HCT116 (cell line): ENCODE results near the gene LCLAT1. TPM values are rescaled to one million over a fixed set of nuclear protein-coding genes. Genes with fewer than 3 reads are reported as not detected.

Experiments
- ATAC-seq: fragments of 200-7000 bp; cut with Tn5 transposase; 2 replicates; pipeline ENCODE4 v1.9.1; 2020; ENCODE audit warnings: mild to moderate bottlenecking, moderate library complexity
- BruUV-seq: library from RNA; stranded (reverse); fragments of 400-500 nt; replicated peaks from 2 replicates; lab custom pipeline; 2021; lab: Mats Ljungman, UMichigan
- CTCF ChIA-PET: fragments of 300-600 bp; sonication (Branson Sonifier 250); formaldehyde crosslinking; loops from one replicate; lab custom pipeline; 2021; ENCODE audit warnings: antibody characterized with exemption; lab: Charles Lee
- POLR2A ChIA-PET: fragments of 300-600, 350-600 bp; sonication (Branson Sonifier 250); formaldehyde crosslinking; loops from one replicate; lab custom pipeline; 2021; ENCODE audit warnings: antibody characterized with exemption; lab: Charles Lee
- RAD21 ChIA-PET, 2 experiments: fragments of 300-600 bp; sonication (Branson Sonifier 250); formaldehyde crosslinking; loops; one replicate each; lab custom pipeline; 2023; ENCODE audit warnings: low total read pairs in 2 of 2; ENCODE audit not compliant: uncharacterized antibody in 2 of 2, unreplicated experiment in 2 of 2, low non-redundant PET in 1 of 2; lab: Charles Lee
- DNase-seq: peaks from one replicate; pipeline ENCODE4 v3.0.0-alpha.2; 2010; ENCODE audit warnings: low read depth, low spot score
- H2AFZ ChIP-seq: fragments of 200-600 bp; shearing (Covaris generic), sonication (generic); 2 replicates; pipeline ENCODE4 v1.6.1; 2017; ENCODE audit warnings: low read depth, mixed run types, mixed read lengths, antibody characterized with exemption, low read length; ENCODE audit not compliant: poor library complexity, severe bottlenecking
- H3K27ac ChIP-seq: 2 replicates; pipeline ENCODE4 v1.5.1; 2012; ENCODE audit warnings: low read depth, low read length
- H3K27me3 ChIP-seq: fragments of 200-600 bp; sonication (generic); 2 replicates; pipeline ENCODE4 v1.6.1; 2016; ENCODE audit warnings: mixed run types, low read length, mixed read lengths; ENCODE audit not compliant: insufficient read depth
- H3K36me3 ChIP-seq, 2 experiments: fragments of 200-500 bp in 1 of 2; fragments of 200-600 bp in 1 of 2; sonication (Bioruptor generic) in 1 of 2; sonication (generic) in 1 of 2; 2 replicates each; pipeline versions ENCODE4 v1.5.1 to v1.6.1; 2014 to 2016; ENCODE audit warnings: low read length in 2 of 2, inconsistent platforms in 1 of 2, mixed read lengths in 1 of 2, mixed run types in 1 of 2; ENCODE audit not compliant: insufficient read depth in 2 of 2, control insufficient read depth in 1 of 2
- H3K4me1 ChIP-seq, 2 experiments: fragments of 200-600 bp in 1 of 2; sonication (generic) in 1 of 2; 2 replicates each; pipeline versions ENCODE4 v1.5.1 to v1.6.1; 2012 to 2017; ENCODE audit warnings: low read length in 2 of 2, inconsistent platforms in 1 of 2, mild to moderate bottlenecking in 1 of 2, mixed read lengths in 1 of 2, mixed run types in 1 of 2, moderate library complexity in 1 of 2; ENCODE audit not compliant: insufficient read depth in 2 of 2, control insufficient read depth in 1 of 2
- H3K4me2 ChIP-seq: fragments of 200-600 bp; sonication (generic); 2 replicates; pipeline ENCODE4 v1.6.1; 2017; ENCODE audit warnings: mixed run types, low read length, mixed read lengths
- H3K4me3 ChIP-seq, 2 experiments: fragments of 200-600 bp in 1 of 2; sonication (generic) in 1 of 2; replicated peaks in 1 of 2; 2 replicates each; pipeline ENCODE4 v1.5.1; 2011 to 2016; ENCODE audit warnings: low read length in 2 of 2, control low read depth in 1 of 2, low read depth in 1 of 2, mild to moderate bottlenecking in 1 of 2, mixed read lengths in 1 of 2, mixed run types in 1 of 2
- H3K79me2 ChIP-seq: fragments of 200-600 bp; sonication (generic); 2 replicates; pipeline ENCODE4 v1.6.1; 2017; ENCODE audit warnings: mild to moderate bottlenecking, mixed run types, low read length, moderate library complexity, mixed read lengths; ENCODE audit not compliant: insufficient read depth
- H3K9ac ChIP-seq: fragments of 200-600 bp; sonication (generic); 2 replicates; pipeline ENCODE4 v1.6.1; 2016; ENCODE audit warnings: low read length, mixed read lengths
- H3K9me2 ChIP-seq: fragments of 200-600 bp; sonication (generic), shearing (Covaris generic); 2 replicates; pipeline ENCODE4 v1.6.1; 2017; ENCODE audit warnings: mixed run types, mild to moderate bottlenecking, moderate library complexity; ENCODE audit not compliant: insufficient read depth
- H3K9me3 ChIP-seq, 2 experiments: fragments of 200-500 bp in 1 of 2; fragments of 200-600 bp in 1 of 2; sonication (Bioruptor generic) in 1 of 2; sonication (generic) in 1 of 2; 2 replicates each; pipeline ENCODE4 v1.6.1; 2014 to 2017; ENCODE audit warnings: low read length in 2 of 2, mixed read lengths in 2 of 2, inconsistent platforms in 1 of 2, low read depth in 1 of 2, mild to moderate bottlenecking in 1 of 2, mixed run types in 1 of 2, moderate library complexity in 1 of 2; ENCODE audit not compliant: control insufficient read depth in 1 of 2, insufficient read depth in 1 of 2
- H4K20me1 ChIP-seq: fragments of 200-600 bp; sonication (generic), shearing (Covaris generic); 2 replicates; pipeline ENCODE4 v1.6.1; 2017; ENCODE audit warnings: mixed run types, mild to moderate bottlenecking, moderate library complexity; ENCODE audit not compliant: insufficient read depth
- CBX3 ChIP-seq: IDR thresholded peaks from 2 replicates; pipeline ENCODE4 v1.6.1; 2012; ENCODE audit warnings: low read depth
- CEBPB ChIP-seq: IDR thresholded peaks from 2 replicates; pipeline ENCODE4 v1.6.1; 2012; ENCODE audit warnings: low read depth
- ELF1 ChIP-seq: IDR thresholded peaks from 2 replicates; pipeline ENCODE4 v1.6.1; 2012; ENCODE audit warnings: low read depth, borderline replicate concordance
- EZH2 ChIP-seq: fragments of 200-600 bp; sonication (generic); IDR thresholded peaks from 2 replicates; pipeline ENCODE4 v1.6.1; 2017; ENCODE audit warnings: antibody characterized with exemption, mixed run types
- EZH2phosphoT487 ChIP-seq: fragments of 200-600 bp; IDR thresholded peaks from 2 replicates; pipeline ENCODE4 v1.6.1; 2018; ENCODE audit warnings: antibody characterized with exemption, borderline replicate concordance
- POLR2A ChIP-seq: IDR thresholded peaks from 2 replicates; pipeline ENCODE4 v1.7.0; 2011; ENCODE audit warnings: borderline replicate concordance; ENCODE audit not compliant: insufficient read depth, insufficient read length; ENCODE audit errors: extremely low read depth
- POLR2AphosphoS5 ChIP-seq: IDR thresholded peaks from 2 replicates; pipeline ENCODE4 v1.6.1; 2011; ENCODE audit warnings: mild to moderate bottlenecking, low read depth, low read length, moderate library complexity
- RAD21 ChIP-seq: IDR thresholded peaks from 2 replicates; pipeline ENCODE4 v1.6.1; 2012; ENCODE audit warnings: low read depth, mild to moderate bottlenecking
- SP1 ChIP-seq: IDR thresholded peaks from 2 replicates; pipeline ENCODE4 v1.6.1; 2012; ENCODE audit warnings: low read depth
- SRF ChIP-seq: IDR thresholded peaks from 2 replicates; pipeline ENCODE4 v1.6.1; 2012; ENCODE audit warnings: low read depth
- TCF7L2 ChIP-seq: IDR thresholded peaks from 2 replicates; pipeline ENCODE4 v1.7.0; 2011; ENCODE audit warnings: borderline replicate concordance, inconsistent platforms; ENCODE audit not compliant: insufficient read depth, insufficient read length; ENCODE audit errors: extremely low read depth
- YY1 ChIP-seq: IDR thresholded peaks from 2 replicates; pipeline ENCODE4 v1.6.1; 2011; ENCODE audit warnings: low read length, low read depth, moderate library complexity, mild to moderate bottlenecking; ENCODE audit not compliant: insufficient replicate concordance; ENCODE audit errors: extremely low read depth
- ZFX ChIP-seq: fragments of 450-650 bp; IDR thresholded peaks from 2 replicates; pipeline ENCODE4 v1.6.1; 2017
- ZNF274 ChIP-seq: fragments of 200-500 bp; sonication (Bioruptor generic); IDR thresholded peaks from 2 replicates; pipeline ENCODE4 v1.6.1; 2014; ENCODE audit warnings: mild to moderate bottlenecking, low read depth, low read length, inconsistent platforms
- intact Hi-C: fragments of 100-400 bp; cut with micrococcal nuclease; formaldehyde crosslinking; loops from 2 replicates; pipeline ENCODE4 v1.10.0; 2022
- total RNA-seq: library from RNA; stranded (reverse); gene quantifications from one replicate; pipeline ENCODE4 v1.2.1, GENCODE V29; 2021; ENCODE audit not compliant: unreplicated experiment
- TF ChIP-seq, protein P1 (sequence below): IDR thresholded peaks from 2 replicates; pipeline ENCODE4 v1.6.1; 2012; ENCODE audit warnings: low read depth

LCLAT1 gene
- total RNA-seq, 1 experiment from 2014 or later, result 36.2 TPM

DNA sequence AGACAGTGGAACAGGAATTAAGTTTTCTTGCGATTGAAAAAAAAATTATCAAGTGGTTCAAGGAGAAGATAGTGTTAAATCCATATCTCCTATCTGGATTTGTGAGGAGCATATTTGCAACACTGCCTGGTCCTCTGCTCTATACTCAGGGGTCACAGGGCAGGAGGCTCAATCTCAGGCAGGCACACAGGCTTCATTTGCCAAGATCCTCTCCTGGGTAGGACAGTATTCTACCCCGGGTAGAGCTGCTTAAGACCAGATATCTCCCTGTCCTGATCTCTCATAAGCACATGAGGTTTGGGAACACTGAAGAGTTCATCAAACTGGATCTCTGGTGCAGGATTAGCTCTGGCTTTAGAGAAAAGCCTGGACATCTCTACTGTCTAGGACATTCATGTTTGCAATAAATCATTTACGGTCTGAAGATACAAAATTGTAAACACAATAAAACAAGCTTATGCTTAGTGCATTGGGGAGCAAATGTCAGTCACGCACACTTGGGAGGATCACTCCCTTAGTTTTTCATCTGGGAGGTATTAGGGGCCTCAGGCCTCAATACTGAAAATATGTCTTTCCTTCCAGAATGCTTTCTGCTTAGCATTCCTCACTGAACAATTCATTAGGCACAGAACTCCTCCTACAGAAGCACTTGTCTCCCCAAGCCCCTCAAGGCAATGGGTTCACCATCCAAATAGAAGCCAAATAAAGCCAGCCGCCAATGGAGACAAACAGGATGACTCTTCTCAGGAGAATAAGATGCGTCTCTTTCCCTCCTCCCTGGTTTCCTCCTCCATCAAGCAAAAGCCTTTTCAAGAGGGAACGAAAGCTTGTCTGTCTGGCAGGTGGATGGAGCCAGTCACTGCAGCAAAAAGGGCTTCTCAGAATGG is 34.1 kb upstream of the LCLAT1 start:
- Histone ChIP-seq H4K20me1 (no peaks in the 10 kb centered on the region), H3K9me3 (no peaks in the 10 kb centered on the region), H3K9me2 (no peaks in the 10 kb centered on the region), H3K36me3 (no peaks in the 10 kb centered on the region), H3K4me1 (peaks cover 0 to 10% of the 10 kb centered on the region in 2 experiments; a peak in 1 of 4 replicates), H3K4me2 (no peak overlapping the region), H3K9ac (no peak overlapping the region), H3K27me3 (no peaks in the 10 kb centered on the region), H3K79me2 (no peaks in the 10 kb centered on the region), H3K4me3 (no peak overlapping the region), H2AFZ (no peak overlapping the region), H3K27ac (no peak overlapping the region)
- no TSS peak for BruUV-seq
- ChIA-PET RAD21 (no interaction called here), CTCF (no interaction called here), POLR2A (no interaction called here)
- intact Hi-C loops, result no loop called here
- TF ChIP-seq POLR2A, result no peak
- no peak for TF ChIP-seq SRF
- TF ChIP-seq ZFX, result no peak
- TF ChIP-seq EZH2, result no peak
- no peak for ATAC-seq
- DNase-seq, result no peak

DNA sequence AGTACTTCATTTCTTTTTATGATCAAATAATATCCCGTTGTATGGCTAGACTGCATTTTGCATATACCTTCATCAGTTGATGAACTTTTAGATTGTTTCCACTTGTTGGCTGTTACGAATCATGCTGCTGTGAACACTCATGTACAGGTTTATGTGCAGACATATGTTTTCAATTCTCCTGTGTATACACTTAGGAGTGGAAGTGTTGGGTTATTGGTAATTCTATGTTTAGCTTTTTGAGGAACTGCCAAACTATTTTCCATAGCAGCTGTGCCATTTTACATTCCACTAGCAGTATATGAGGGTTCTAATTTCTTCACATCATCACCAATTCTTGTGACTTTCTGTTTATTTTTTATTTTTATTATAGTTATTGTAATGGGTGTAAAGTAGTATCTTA is 32.1 kb upstream of the LCLAT1 start:
- ChIA-PET CTCF (no interaction called here), POLR2A (no interaction called here), RAD21 (no interaction called here)
- Histone ChIP-seq H3K4me1 (peaks cover 0 to 10% of the 10 kb centered on the region in 2 experiments; a peak in 1 of 4 replicates), H3K27me3 (no peaks in the 10 kb centered on the region), H3K79me2 (no peaks in the 10 kb centered on the region), H3K27ac (no peak overlapping the region), H3K36me3 (no peaks in the 10 kb centered on the region), H4K20me1 (no peaks in the 10 kb centered on the region), H3K4me3 (no peak overlapping the region), H2AFZ (no peak overlapping the region), H3K4me2 (no peak overlapping the region), H3K9me3 (no peaks in the 10 kb centered on the region), H3K9me2 (no peaks in the 10 kb centered on the region), H3K9ac (no peak overlapping the region)
- TF ChIP-seq, protein P1, sequence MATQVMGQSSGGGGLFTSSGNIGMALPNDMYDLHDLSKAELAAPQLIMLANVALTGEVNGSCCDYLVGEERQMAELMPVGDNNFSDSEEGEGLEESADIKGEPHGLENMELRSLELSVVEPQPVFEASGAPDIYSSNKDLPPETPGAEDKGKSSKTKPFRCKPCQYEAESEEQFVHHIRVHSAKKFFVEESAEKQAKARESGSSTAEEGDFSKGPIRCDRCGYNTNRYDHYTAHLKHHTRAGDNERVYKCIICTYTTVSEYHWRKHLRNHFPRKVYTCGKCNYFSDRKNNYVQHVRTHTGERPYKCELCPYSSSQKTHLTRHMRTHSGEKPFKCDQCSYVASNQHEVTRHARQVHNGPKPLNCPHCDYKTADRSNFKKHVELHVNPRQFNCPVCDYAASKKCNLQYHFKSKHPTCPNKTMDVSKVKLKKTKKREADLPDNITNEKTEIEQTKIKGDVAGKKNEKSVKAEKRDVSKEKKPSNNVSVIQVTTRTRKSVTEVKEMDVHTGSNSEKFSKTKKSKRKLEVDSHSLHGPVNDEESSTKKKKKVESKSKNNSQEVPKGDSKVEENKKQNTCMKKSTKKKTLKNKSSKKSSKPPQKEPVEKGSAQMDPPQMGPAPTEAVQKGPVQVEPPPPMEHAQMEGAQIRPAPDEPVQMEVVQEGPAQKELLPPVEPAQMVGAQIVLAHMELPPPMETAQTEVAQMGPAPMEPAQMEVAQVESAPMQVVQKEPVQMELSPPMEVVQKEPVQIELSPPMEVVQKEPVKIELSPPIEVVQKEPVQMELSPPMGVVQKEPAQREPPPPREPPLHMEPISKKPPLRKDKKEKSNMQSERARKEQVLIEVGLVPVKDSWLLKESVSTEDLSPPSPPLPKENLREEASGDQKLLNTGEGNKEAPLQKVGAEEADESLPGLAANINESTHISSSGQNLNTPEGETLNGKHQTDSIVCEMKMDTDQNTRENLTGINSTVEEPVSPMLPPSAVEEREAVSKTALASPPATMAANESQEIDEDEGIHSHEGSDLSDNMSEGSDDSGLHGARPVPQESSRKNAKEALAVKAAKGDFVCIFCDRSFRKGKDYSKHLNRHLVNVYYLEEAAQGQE, result no peak
- TF ChIP-seq TCF7L2, result no peak
- no peak for TF ChIP-seq ZFX
- TF ChIP-seq EZH2, result no peak
- no peak for TF ChIP-seq CEBPB
- no peak for TF ChIP-seq SP1
- no peak for TF ChIP-seq POLR2A
- no peak for TF ChIP-seq ELF1
- TF ChIP-seq ZNF274, result no peak
- TF ChIP-seq CBX3, result no peak
- TF ChIP-seq EZH2phosphoT487, result no peak
- TF ChIP-seq YY1, result no peak
- no peak for TF ChIP-seq RAD21
- TF ChIP-seq POLR2AphosphoS5, result no peak
- intact Hi-C loops, result no loop called here
- DNase-seq, result no peak
- no peak for ATAC-seq
- no TSS peak for BruUV-seq
